LNCaP clone FGC (cell line): ENCODE data around the gene DDX1.
"Not testable (repeated sequence)": the region's sequence is repeated elsewhere in the genome, so short reads cannot be mapped to it uniquely, and the experiment has no call there.

ENCODE experiments used
- DNase-seq: peaks from one replicate; pipeline ENCODE4 v3.0.0-alpha.2; 2011; ENCODE audit warnings: low read depth
- H3K4me3 ChIP-seq: 2 replicates; pipeline ENCODE4 v1.5.1; 2011; ENCODE audit warnings: mild to moderate bottlenecking, low read depth, low read length, control low read depth
- TF ChIP-seq, protein P1 (sequence below): IDR thresholded peaks from 2 replicates; pipeline ENCODE4 v1.5.1; 2012; ENCODE audit warnings: mild to moderate bottlenecking; ENCODE audit not compliant: control insufficient read depth, insufficient read depth; ENCODE audit errors: extremely low read depth

DDX1 gene

DNA sequence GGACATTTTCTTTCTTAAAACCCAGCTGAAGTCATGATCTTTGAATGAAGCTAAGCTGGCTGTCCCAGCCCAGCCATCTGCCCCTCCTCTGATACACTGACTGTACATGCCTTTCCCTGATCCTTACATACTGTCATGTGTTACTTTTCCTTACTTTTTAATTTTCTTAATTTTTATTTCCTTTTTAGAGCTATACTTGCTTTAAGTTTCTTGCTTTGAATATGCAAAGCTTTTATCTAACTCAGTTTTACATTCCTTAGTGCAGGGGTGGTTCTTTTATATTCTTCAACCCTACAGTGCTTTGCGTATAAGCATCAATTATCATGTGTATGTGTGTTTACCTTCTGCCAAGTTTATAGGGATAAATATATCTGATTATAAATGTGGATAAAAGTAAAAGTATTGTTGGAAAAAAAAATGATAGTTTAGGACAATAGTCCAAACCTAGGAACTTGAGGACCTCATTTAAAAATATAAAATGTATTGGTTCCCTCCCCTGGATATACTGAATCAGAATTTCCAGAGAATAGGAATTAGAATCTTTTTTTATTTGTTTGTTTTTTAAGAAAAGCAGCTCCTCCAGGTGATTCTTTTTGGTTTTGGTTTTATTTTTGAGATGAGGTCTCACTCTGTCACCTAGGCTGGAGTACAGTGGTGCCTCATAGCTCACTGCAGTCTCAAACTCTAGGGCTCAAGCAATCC lies 17.8 kb downstream of the DDX1 start:
- DNase-seq = no peak
- H3K4me3 ChIP-seq = no peak overlapping the region
- TF ChIP-seq, protein P1, sequence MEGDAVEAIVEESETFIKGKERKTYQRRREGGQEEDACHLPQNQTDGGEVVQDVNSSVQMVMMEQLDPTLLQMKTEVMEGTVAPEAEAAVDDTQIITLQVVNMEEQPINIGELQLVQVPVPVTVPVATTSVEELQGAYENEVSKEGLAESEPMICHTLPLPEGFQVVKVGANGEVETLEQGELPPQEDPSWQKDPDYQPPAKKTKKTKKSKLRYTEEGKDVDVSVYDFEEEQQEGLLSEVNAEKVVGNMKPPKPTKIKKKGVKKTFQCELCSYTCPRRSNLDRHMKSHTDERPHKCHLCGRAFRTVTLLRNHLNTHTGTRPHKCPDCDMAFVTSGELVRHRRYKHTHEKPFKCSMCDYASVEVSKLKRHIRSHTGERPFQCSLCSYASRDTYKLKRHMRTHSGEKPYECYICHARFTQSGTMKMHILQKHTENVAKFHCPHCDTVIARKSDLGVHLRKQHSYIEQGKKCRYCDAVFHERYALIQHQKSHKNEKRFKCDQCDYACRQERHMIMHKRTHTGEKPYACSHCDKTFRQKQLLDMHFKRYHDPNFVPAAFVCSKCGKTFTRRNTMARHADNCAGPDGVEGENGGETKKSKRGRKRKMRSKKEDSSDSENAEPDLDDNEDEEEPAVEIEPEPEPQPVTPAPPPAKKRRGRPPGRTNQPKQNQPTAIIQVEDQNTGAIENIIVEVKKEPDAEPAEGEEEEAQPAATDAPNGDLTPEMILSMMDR = no peak

DNA sequence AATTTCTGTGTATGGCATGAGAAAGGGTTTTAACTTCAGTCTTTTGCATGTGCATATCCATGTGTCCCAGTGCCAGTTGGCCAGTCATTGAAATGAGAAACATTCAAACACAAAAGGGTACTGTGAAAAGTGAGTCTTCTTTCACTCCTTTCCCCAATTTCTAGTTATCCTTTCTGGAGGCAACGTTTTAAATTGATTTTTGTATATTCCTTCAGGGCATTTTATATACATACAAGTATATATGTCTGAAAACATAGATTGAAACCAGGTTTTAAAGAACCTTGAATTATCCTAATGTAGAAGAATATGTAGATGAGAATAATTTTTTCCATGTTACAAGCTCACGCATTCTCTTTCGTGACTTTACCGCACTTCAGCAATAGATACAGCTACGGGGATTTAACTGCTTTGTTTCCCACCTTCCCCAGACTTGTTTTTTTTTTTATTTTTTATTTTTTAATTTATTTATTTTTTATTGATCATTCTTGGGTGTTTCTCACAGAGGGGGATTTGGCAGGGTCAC lies 18.8 kb downstream of the DDX1 start:
- DNase-seq = no peak
- TF ChIP-seq, protein P1 = no peak
- H3K4me3 ChIP-seq = no peak overlapping the region

DNA sequence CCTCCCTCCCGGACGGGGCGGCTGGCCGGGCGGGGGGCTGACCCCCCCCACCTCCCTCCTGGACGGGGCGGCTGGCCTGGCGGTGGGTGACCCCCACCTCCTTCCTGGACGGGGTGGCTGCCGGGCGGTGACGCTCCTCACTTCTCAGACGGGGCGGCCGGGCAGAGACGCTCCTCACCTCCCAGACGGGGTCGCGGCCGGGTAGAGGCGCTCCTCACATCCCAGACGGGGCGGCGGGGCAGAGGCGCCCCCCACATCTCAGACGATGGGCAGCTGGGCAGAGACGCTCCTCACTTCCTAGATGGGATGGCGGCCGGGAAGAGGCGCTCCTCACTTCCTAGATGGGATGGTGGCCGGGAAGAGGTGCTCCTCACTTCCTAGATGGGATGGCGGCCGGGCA lies 20.4 kb downstream of the DDX1 start:
- not testable (repeated sequence) for H3K4me3 ChIP-seq, DNase-seq

DNA sequence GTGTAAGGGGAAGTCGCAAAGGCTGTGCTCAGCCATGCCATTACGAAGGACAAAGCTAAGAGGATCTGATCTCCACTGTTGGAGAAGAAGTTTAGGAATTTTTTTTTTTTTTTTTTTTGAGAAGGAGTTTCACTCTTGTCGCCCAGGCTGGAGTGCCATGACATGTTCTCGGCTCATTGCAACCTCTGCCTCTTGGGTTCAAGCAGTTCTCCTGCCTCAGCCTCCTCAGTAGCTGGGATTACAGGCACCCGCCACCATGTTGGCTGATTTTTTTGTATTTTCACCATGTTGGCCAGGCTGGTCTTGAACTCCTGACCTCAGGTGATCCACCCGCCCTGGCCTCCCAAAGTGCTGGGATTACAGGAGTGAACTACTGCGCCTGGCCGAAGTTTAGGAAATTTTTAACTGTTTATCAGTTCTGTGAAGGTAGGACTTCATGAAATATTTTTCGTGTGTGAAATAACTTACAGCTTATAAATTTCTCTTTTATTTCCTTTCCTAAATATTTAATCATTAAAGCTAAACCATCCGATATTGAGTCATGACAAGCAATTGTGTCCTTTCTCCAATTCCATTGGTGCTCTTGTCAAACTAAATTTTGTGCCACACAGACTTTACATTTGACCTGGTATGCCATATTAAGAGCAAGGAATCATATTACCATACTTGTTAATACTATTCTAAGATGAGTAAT lies 22.2 kb downstream of the DDX1 start:
- no peak for DNase-seq
- H3K4me3 ChIP-seq = no peak overlapping the region
- TF ChIP-seq, protein P1 = no peak

DNA sequence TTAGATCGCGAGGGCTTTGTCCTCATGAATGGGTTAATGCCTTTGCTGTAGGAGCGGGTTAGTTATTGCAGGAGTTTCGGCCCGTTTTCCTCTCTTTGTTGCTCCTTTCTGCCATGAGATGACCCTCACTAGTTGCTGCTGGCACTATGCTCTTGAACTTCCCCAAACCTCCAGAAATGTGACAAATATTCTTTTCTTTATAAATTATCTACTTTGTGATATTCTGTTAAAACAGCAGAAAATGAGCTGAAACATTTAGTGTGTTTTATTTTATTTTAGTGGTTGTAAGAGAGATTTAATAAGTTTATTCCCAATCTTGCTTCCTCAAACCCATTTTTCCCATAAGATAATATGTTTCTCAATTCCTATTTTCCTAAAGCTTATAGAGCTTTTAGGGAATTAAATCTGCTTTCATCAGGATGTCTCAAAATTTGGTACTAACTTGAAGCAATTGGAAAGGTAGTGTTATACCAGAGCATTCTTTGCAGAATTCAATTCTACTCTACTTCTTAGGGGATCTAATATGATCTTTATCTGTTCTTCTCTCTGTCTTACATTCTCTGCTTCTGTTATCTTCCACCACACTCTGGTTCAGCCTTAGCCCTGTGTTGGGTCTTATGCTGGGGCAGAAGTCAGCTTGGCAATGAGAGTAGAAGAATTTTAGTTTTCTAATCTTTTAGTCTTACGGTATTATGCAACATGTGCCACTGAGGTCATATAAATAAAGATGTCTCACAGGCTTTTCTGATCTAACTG lies 23.1 kb downstream of the DDX1 start:
- no peak for DNase-seq

DNA sequence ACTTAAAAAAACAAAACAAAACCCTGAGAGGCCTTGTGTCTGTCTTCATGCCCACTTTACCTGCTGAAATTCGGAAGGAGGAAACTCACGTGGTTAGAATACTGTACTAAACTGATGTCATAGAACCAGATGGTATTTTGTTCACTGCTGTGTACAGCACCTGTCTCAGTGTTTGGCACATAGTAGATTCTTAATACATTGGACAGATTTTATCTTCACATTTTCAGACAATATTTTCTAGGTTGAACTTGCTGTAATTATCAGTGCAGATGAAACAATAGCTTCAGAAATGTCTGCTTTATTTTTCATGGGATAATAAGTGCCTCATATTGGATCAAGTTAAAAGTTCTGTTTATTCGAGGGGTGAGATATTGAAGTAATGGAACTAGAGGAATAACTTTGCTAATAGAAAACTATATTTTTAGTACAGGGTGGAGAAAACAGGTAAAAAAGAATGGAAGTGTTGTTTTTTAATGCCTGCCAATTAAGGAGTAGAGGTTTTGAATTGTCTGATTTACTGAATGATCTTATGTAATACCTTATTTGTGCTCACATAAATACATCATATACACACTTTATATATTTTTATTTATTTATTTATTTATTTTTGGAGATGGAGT lies 23.7 kb downstream of the DDX1 start:
- no peak for DNase-seq
- H3K4me3 ChIP-seq = no peak overlapping the region
- TF ChIP-seq, protein P1 = no peak

More for the DNA sequence above, 23.1 kb downstream of the DDX1 start:
- no peak overlapping the region for H3K4me3 ChIP-seq
- TF ChIP-seq, protein P1 = no peak

DNA sequence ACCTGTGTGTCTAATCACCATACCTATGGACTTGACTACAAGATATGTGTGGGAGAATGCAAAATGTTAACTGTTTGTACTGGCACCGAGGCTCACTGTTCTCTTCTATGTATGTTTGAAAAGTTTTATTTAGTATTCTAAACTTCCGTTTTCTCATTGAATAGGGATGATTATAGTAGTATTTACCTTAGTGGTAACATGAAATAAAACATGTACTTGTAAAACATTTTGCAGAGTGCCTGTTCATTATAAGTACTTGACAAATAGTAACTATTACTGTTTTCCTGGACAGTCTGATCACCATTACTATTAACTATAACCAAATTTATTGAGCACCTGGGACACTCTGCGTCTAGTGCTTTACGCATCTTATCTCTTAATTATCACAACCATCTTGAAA lies 24.8 kb downstream of the DDX1 start:
- TF ChIP-seq, protein P1 = no peak
- DNase-seq = peak; percentile 28
- no peak overlapping the region for H3K4me3 ChIP-seq
